NCI-H524 treated with DMSO at 0.1 percent for 48 hours (cell line): ENCODE results near the gene LINGO3.

Source experiments
- DNase-seq: peaks from one replicate; lab custom pipeline; 2025; lab: John Stamatoyannopoulos, UW

Gene LINGO3

DNA sequence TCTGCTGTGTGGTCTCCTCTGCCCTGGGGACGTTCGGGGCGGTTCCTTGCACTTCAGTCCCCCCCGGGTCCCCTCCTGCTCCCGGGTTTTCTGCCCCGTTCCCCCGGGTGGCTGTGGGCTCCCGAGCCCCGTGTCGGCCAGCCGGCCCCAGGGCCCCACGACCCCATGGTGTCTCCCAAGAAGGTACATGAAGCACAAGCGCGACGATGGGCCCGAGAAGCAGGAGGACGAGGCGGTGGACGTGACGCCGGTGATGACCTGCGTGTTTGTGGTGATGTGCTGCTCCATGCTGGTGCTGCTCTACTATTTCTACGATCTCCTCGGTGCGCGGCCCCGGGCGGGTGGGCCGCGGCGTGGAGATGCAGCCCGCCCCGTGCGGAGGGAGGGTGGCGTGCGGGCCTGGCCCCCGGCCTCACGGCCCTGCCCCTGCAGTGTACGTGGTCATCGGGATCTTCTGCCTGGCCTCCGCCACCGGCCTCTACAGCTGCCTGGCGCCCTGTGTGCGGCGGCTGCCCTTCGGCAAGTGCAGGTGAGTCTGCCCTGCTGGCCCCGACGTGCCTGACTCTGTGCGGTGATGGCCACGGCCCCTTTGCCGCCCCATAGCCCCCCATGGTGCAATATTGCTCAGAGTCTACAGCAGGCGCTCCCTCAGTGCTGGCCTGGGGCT, 31.8 kb upstream of the LINGO3 start:
- DNase-seq: no peak

DNA sequence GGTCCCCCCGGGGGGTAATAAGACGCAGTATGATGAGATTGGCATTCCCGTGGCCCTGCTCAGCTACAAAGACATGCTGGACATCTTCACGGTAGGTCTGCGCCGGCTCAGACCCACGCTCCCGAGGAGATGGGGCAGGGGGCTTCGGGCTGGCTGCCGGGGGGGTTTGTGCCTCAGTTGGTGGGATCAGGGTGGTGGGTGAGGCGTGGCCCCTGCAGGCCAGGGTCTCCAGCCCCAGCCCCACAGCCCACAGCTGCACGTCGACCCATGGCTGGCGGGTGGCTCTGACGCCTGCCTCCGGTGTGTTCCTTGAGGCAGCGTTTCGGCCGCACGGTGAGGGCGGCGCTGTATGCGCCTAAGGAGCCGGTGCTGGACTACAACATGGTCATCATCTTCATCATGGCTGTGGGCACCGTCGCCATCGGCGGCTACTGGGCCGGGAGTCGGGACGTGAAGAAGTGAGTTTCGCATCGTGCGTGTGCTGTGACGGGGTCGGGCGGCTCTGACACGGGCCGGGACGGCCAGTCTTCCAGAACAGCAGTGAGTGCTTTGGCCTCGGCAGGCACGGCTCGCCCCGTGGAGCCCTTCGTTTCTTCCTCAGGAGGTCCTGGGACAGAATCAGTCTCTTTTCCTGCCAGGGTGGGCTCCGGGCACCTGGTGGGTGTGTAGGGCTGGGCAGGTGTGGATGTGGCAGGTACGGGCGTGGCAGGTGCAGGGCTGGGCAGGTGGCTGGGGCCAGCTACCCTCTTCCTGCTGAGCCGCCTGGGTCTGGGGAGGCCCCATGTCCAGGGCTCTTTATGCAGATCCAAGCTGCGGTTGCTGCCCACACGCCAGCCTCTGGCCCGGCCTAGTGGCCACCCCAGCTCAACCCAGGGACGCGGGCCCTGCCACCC, 31.0 kb upstream of the LINGO3 start:
- no peak for DNase-seq

DNA sequence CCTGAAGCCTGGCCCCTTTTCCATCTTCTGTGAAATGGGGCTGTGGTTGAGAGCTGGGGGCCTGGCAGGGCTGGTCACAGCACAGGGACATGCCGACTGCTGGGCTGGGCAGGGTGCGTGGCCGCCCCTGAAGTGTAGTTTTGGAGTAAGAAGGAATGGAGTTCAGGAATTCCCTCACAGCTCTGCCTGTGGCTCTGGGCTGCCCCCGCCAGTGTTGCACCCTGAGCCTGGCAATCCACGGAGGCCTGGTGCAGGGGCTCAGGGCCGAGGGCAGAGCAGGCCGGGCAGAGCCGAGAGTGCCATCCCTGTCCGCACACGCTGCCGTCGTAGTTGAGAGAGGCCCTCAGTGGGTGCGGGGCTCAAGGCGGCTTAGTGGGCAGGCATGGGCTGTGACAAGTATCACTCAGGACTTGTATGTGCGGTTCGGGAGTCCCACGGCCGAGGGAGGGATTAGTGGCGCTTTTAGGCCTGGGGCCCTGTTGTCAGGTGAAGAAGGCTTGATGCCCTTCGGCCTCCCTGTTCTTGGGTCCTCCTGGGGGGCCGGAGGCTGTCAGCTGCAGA, 30.2 kb upstream of the LINGO3 start:
- DNase-seq: no peak

DNA sequence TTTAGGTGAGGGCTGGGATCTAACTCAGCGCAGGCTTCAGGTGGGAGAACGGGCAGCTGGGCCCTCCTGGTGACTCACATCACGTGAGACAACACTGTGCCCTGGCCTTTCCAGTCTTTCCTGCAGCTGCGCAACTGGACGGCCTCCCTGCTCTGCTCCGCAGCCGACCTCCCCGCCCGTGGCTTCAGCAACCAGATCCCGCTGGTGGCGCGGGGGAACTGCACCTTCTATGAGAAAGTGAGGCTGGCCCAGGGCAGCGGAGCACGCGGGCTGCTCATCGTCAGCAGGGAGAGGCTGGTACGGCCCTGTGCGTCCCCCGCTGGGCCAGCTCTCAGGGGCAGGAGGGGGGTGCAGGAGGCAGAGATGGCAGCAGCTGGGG, 29.4 kb upstream of the LINGO3 start:
- no peak for DNase-seq

DNA sequence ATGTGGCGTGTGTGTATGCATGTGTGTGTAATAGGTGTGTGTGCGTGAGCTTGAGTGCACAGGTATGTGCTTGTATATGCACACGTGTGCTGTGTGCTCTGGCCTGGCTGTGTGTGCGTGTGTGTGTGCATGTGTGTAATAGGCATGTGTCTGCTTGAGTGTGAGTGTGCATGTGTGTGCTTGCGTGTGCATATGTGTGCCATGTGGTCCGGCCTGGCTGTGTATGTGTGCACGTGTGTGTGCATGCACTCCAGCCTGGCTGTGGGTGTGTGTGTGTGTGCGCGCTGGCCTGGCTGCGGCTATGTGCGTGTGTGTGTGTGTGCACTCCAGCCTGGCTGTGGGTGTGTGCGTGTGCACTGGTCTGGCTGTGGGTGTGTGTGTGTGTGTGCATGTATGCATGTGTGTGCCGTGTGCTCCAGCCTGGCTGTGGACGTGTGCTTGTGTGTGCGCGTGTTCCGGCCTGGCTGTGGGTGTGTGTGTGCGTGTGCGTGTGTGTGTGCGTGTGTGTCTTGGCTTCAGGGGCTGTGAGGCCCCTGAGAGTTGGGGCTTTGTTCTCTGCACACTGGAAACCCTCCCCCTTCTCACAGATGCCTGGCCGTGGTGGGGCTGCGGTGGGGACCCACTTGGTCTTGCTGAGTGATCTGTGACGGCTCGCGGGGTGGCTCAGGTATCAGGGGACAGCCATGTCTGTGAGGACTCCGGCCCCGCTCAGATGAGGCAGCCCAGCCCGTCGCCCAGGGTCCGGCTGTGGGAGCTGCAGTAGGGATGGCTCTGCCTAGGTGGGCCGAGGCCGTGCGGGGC, 28.8 kb upstream of the LINGO3 start:
- no peak for DNase-seq

DNA sequence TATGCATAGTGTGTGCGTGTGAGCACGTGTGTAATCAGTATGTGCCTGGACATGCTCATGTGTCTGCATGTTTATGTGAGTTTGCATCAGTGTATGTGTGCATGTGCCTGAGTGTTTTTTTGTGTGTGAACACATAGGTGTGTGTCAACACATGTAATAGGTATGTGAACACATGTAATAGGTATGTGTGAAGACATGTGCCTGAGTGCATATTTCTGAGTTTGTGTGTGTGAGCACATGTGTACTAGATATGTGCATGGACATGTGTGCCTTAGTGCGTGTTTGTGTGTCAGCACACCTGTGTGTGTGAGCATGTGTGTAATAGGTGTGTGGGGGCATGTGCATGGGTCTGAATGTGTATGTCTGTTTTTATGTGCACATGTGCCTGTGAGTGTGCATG, 27.9 kb upstream of the LINGO3 start:
- DNase-seq: no peak

DNA sequence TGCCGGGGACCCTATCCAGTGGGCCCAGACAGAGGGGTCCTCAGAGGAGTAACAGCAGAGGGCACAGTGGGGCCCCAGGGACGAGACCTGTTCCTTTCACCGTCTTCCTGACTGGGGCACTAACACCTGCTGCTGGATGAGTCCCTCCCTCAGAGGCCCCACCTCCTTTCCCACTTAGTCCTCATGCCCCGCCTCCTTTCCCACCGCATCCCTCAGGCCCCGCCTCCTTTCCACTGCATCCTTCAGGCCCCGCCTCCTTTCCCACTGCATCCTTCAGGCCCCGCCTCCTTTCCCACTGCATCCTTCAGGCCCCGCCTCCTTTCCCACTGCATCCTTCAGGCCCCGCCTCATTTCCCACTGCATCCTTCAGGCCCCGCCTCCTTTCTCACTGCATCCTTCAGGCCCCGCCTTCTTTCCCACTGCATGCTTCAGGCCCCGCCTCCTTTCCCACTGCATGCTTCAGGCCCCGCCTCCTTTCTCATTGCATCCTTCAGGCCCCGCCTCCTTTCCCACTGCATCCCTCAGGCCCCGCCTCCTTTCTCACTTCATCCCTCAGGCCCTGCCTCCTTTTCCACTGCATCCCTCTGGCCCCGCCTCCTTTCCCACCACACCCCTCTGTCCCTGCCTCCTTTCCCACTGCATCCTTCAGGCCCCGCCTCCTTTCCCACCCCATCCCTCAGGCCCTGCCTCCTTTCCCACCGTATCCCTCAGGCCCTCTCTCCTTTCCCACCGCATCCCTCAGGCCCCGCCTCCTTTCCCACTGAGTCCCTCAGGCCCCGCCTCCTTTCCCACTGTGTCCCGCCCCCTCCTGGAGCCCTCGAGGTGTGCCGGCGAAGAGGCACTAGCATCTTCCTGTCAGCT, 27.3 kb upstream of the LINGO3 start:
- no peak for DNase-seq

DNA sequence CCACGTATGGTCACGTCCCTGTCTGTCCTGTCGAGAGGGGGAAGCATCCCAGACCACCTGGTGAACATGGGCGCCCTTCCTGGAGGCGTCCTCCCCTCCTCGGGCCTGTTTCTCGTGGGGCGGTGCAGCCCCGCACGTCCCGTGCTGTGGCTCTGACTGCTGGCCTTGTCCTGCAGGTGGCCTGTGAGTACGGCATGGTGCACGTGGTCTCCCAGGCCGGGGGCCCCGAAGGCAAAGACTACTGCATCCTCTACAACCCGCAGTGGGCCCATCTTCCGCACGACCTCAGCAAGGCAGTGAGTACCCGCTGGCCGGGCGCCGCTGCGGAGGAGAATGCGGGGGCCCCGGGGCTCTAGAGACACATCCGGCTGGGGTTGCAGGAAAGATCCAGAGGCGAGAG, 26.5 kb upstream of the LINGO3 start:
- no peak for DNase-seq

DNA sequence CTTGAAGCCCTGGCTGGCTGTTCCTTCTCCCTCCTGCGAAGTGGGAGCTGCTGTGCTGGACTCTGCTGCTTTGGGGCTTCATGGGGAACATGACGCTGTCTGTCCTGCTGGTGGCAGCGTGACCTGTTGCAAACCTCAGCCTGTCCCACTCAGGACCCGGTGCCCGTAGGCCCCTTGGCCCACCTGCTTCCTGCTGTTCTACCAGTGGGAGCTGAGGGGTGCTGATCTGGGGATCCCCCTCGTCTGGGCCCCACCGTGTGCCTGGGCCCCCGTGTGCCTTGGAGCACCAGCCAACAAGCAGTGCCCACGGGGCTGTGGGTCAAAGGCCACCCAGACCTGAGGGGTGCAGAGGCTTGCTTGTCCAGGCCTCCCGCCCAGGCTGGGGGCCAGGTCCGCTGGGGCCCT, 25.9 kb upstream of the LINGO3 start:
- no peak for DNase-seq

DNA sequence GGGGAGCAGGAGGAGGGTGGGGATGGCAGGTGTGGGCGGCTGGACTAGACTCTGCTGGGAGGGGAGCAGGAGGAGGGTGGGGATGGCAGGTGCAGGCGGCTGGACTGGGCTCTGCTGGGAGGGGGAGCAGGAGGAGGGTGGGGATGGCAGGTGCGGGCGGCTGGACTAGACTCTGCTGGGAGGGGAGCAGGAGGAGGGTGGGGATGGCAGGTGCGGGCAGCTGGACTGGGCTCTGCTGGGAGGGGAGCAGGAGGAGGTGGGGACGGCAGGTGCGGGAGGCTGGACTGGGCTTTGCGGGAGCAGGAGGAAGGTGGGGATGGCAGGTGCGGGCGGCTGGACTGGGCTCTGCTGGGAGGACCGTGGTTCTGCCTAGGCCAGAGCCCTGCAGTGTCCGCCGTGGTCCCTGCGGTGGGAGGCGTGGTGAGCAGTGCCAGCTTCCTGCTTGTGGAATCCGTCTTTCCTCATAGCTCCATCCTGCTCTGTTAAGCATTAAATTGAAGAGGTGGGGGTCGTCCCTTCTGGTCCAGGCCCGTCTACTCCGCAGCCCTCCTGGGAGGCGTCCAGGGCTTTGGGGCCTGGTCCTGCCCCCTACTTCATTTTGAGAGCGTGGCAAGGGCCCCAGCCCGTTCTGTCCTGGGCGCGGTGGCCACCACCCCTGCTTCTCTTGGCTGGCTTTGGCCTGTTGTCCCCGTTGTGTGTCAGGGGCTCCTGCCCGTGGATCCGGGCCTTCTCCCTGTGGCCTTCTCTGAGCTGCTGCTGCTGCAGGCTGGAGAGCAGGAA, 25.3 kb upstream of the LINGO3 start:
- no peak for DNase-seq

DNA sequence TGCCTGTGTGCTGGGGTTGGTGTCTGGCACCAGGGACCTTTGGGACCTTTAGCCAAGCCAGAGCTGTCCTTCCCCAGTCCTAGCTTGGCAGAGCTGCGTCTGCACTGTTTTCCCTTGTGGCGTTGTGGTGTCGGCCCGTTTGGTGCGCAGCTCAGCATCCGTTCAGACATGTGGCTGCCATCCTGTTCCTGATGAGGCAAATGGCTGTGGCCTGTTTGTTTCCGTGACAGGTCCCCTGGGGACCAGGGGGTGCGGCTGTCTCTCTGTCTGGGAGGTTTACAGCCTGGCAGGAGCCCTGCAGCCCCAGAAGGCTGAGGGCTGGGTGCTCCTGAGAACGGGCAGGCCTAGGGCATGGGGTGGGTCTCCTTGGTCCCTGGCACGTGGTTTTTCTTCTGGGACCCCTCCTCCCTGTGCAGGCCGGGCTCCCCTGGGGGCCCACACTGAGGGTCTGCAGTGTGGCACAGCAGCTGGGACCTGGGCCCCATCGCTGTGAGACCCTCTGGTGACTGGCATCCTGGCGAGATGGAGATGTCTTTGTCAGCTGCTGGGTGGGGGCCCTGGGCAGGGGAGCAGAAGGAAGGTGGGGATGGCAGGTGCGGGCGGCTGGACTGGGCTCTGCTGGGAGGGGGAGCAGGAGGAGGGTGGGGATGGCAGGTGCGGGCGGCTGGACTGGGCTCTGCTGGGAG, 24.5 kb upstream of the LINGO3 start:
- DNase-seq: no peak

DNA sequence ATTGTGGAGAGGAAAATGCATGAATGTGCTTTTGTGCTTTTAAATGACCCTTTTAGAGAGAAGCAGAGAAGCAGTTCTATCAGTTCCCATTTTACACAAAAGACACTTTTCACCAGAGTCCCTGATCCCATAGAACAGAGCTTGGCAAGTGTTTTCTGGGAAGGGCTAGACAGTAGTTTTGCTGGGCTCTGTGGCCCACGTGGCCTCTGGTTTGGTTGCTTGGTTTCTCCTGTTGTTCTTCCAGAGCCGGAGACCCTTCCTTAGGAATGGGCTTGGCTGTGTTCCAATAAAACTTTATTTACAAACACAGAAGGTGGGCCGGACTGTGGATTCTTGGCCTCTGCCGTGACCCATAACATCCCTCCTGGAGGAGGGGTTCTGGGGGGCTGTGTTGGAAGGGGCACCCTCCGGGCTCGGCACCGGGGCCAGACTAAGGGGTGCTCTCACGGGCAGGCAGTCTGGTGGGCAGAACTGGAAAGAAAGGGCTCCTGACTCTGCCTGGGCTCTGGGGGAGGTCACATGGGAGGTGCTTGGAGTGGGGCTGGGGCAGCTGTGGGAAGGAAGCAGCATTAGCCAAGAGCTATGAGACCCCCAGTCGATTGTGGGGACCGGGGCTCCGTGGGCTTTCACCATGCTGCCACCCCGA, 23.8 kb upstream of the LINGO3 start:
- no peak for DNase-seq

DNA sequence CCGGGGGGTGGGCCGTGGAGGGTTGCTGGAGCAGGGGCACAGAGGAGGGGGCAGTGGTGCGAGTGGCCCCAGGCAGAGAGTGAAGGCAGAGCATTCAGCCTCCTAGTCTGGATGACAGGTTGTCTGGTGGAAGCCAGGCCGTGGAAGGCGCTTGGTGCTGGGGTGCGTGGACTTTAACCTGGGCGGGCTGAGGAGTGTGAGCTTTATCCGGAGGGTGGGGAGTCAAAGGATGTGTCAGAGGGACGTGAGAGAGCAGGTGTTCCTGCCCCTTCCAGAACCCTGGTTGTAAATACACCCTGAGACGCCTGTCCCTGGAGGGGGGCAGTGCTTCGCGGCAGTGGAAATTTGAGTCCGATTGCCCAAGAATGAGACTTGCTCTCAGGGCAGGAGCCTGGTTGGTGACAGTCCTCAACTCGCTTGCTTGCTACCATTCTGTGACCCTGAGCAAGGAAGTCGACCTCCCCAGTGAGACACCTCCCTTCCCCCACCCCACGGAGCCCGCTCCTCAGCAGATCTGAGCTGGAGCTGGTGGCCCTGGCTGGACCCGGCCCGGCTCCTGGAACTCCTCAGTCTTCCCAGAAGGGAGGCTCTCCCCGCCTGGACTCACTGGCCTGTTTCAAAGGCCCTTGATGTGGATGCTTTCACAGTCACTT, 22.8 kb upstream of the LINGO3 start:
- no peak for DNase-seq

DNA sequence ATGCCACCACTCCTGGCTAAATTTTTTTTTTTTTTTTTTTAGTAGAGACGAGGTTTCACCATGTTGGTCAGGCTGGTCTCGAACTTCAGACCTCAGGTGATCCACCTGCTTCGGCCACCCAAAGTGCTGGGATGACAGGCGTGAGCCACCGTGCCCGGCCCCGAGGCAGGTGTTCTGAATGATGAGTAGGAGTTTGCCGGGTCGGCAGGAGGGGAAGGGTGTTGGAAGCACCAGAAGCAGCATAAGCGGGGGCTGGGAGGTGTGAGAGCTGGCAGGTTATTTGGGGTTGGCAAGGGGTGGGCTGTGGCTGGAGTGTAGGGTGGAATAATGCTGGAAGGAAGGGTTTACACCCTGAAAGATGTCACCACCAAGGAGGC, 22.3 kb upstream of the LINGO3 start:
- no peak for DNase-seq

DNA sequence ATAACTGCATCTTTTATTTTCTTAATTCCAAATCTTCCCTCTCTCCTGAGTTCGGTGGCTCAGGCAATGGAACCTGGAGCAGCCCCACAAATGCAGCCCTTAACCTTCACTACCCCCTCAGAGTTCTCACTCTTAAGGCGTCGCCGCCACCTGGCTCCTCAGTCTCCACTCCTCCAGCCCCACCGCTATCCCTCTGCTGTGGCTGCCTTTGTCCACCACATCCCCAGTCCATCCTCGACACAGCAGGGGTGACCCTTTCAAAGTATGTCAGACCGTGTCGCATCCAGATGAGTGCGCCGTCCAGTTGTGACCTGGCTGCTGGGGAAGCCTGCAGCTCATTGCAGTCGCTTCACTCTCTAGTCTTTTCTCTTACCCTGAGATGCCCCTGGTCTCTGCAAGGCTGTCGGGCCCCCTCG, 21.6 kb upstream of the LINGO3 start:
- DNase-seq: no peak

DNA sequence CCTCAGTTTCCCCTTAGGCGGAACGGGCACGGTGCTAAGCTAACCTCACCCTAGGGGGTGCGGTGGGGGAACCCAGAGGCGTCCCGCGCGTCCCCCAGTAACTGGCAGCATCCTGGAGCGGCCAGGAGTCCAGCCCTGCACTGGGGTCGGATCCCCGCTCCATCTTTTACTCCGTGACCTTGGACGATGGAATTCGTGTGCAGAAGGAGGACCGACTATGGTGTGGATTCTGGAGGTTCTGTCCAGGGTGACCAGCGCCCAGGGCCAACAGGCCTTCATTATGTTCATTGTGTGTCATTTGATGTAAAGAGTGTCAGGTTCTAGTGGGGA, 21.2 kb upstream of the LINGO3 start:
- DNase-seq: no peak

DNA sequence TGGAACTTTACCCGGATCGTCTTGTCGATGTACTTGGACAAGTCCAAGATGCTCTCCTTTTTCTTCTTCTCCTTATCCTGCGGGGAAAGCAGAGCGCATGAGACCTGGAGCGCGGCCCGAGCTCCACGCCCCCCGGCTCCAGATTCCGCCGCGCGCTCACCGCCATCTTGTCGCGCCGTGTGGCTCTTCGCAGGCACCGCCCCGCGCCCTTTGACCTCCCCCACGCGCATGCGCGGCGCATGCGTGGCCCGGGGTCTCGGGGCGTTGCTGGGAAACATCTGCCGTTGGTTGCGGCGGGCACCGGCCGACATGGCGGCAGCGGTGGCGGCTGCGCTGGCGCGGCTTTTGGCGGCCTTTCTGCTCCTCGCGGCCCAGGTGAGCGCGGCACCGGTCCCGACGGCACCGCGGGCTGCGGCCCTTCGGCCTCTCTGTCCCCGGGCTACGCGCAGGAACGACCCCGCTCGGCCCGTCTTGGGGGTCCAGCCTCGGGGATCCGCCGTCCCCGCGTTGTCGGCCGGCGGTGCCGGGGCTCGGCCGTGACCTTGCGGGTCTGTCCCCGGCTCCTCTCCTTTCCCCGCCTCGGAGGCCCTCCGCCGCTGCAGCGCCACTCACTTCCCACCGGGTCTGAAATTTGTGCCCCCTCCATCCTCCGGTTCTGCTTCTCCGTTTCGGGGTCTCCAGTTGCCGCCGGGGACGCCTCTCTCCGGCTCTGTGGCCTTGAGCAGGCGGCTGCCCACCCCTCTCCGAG, 20.6 kb upstream of the LINGO3 start, which contains the start of the genes LSM7 and SPPL2B:
Gene LSM7 (minus strand): TSS at position 186 of the 748 bp plus-strand sequence. CDS start 20 bp downstream, at position 166.
Gene SPPL2B (plus strand): TSS at position 284 of the 748 bp plus-strand sequence. CDS start 26 bp downstream, at position 310.
- no peak for DNase-seq

DNA sequence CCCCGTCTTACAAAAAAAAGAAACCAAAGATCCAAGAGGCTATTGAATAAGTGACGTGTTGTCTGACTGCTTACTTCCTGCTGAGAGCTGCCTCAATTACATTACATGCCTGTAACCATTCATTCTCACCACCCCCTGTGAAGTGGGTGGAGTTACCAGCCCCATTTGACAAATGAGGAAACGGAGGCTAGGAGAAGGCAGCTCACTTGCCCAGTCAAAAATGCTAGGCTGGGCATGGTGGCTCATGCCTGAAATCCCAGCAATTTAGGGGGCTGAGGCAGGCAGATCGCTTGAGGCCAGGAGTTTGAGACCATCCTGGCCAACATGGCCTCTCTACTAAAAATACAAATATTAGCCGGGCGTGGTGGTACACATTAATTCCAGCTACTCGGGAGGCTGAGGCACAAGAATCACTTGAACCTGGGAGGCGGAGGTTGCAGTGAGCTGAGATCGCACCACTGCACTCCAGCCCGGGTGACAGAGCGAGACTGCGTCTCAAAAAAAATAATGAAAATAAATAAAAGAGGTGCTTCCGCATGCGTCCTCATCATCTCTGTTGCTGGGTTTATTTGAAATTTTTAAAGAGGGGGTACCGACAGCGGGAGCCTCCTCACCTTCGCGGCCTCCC, 19.9 kb upstream of the LINGO3 start:
- no peak for DNase-seq
